Sigmoid colon (tissue), 7 donors: Measurements from ENCODE around the gene RBM10. TPM values are rescaled to one million over a fixed set of nuclear protein-coding genes. Genes with fewer than 3 reads are reported as not detected.

Experiments
- DNase-seq: peaks from one replicate; pipeline ENCODE4 v3.0.0-alpha.2; 2019
- H3K27ac ChIP-seq, 4 donors: fragments of 200-600 bp; sonication (generic); one replicate each; pipeline ENCODE4 v1.5.1; 2016 to 2019; ENCODE audit warnings: mild to moderate bottlenecking in 1 of 4
- H3K27me3 ChIP-seq, 3 donors: fragments of 200-600 bp; sonication (generic); one replicate each; pipeline ENCODE4 v1.5.1; 2019; ENCODE audit warnings: mild to moderate bottlenecking in 1 of 3
- H3K36me3 ChIP-seq, 4 donors: fragments of 200-600 bp; sonication (generic); one replicate each; pipeline ENCODE4 v1.5.1; 2016 to 2019
- H3K4me1 ChIP-seq, 4 donors: fragments of 200-600 bp; sonication (generic); one replicate each; pipeline ENCODE4 v1.5.1; 2017 to 2019
- H3K4me3 ChIP-seq, 4 donors: fragments of 200-600 bp; sonication (generic); one replicate each; pipeline ENCODE4 v1.5.1; 2017 to 2019; ENCODE audit warnings: mild to moderate bottlenecking in 2 of 4, moderate library complexity in 1 of 4
- H3K9me3 ChIP-seq, 4 donors: fragments of 200-600 bp in 3 of 4; sonication (generic) in 3 of 4; one replicate each; pipeline versions ENCODE4 v1.5.1 to v1.6.1; 2013 to 2019
- CTCF ChIP-seq, 4 experiments: fragments of 450-650 bp in 3 of 4; fragments of 200-600 bp in 1 of 4; IDR thresholded peaks; one replicate each; pipeline ENCODE4 v1.5.1; 2016 to 2019; ENCODE audit warnings: antibody characterized with exemption in 4 of 4, mild to moderate bottlenecking in 3 of 4, moderate library complexity in 2 of 4
- EP300 ChIP-seq, 4 donors: sonication (generic); formaldehyde crosslinking; IDR thresholded peaks; one replicate each; pipeline ENCODE4 v1.6.1; 2017; ENCODE audit warnings: antibody characterized with exemption in 4 of 4
- POLR2A ChIP-seq, 2 donors: fragments of 450-650 bp; IDR thresholded peaks; one replicate each; pipeline ENCODE4 v1.6.1; 2016; ENCODE audit warnings: antibody characterized with exemption in 2 of 2, mild to moderate bottlenecking in 2 of 2, moderate library complexity in 2 of 2
- POLR2AphosphoS5 ChIP-seq, 4 donors: sonication (generic); formaldehyde crosslinking; IDR thresholded peaks; one replicate each; pipeline ENCODE4 v1.6.1; 2017; ENCODE audit warnings: antibody characterized with exemption in 4 of 4
- WGBS, 2 donors: extraction: QIAGEN DNeasy Blood & Tissue Kit; methylation state at CpG; one replicate each; pipeline ENCODE4 v1.1.7; 2013; 5-methylcytosine and 5-hydroxymethylcytosine counted together
- intact Hi-C: fragments of 100-400 bp; cut with DNase I; formaldehyde crosslinking; loops from one replicate; pipeline ENCODE4 v1.15.1; 2023
- polyA plus RNA-seq, 3 donors: library from polyadenylated mRNA; stranded (reverse); fragments of 200-250 nt; gene quantifications; one replicate each; pipeline ENCODE4 v1.2.3, GENCODE V29; 2013
- total RNA-seq, 4 donors: library from RNA; depleted of rRNA; stranded (reverse); fragments of >200 nt; gene quantifications; one replicate each; pipeline ENCODE4 v1.1.0, GENCODE V29; 2016
- donor health status: healthy with polysubstance abuse.
- donor health status: Bipolar disorder and iron deficiency.
- donor health status: healthy.

The RBM10 gene
- total and polyA plus RNA-seq, 7 donors, result 15.0 to 44.3 (median 22.4) TPM

DNA sequence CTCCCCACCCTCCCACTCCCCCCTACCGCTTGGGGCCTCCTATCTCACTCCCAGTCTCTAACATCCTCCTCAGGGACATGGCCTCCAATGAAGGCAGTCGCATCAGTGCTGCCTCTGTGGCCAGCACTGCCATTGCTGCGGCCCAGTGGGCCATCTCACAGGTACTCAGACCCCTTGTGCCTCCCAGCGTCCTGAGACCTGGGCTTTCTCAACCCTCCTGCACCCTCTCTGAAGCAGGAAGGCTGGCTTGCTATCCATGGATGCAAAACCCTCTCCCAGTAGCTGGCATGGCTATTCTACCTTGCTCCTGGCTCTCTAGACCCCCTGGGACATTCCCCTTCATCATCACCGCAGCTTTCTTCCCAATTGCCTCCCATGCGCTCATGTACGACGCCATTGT is 35.3 kb downstream of the RBM10 start:
- no peak for DNase-seq
- Histone ChIP-seq H3K36me3 (peaks cover 5 to 82% (median 29%) of the 10 kb centered on the region in 4 donors), H3K4me3 (no peak overlapping the region), H3K9me3 (no peaks in the 10 kb centered on the region), H3K27ac (peak overlapping the region in 1 of 4 donors; percentile 62), H3K4me1 (peaks cover 0 to 11% (median 4%) of the 10 kb centered on the region in 4 donors), H3K27me3 (no peaks in the 10 kb centered on the region)
- TF ChIP-seq EP300 (IDR thresholded peaks at IDR 0.05) (no peak), CTCF (IDR thresholded peaks at IDR 0.05) (no peak), POLR2A (IDR thresholded peaks at IDR 0.05) (no peak), POLR2AphosphoS5 (IDR thresholded peaks at IDR 0.05) (no peak)
- intact Hi-C loops, result no loop called here
- WGBS, 2 donors, result 94 to 96% methylated on average over 8 of the region's 8 CpGs

DNA sequence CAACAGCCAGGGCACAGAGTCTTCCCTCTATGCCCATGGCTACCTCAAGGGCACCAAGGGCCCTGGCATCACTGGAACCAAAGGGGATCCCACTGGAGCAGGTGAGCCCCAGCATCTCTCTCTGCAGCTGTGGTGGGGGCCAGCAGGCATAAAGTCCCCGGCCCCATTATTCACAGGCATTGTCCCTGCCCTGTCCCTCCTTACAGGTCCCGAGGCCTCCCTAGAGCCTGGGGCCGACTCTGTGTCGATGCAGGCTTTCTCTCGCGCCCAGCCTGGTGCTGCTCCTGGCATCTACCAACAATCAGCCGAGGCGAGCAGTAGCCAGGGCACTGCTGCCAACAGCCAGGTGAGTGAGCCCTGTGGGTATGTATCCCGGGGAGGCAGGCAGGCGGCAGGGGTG is 36.3 kb downstream of the RBM10 start:
- Histone ChIP-seq H3K4me1 (peaks cover 0 to 11% (median 4%) of the 10 kb centered on the region in 4 donors), H3K4me3 (no peak overlapping the region), H3K9me3 (no peaks in the 10 kb centered on the region), H3K36me3 (peaks cover 5 to 83% (median 29%) of the 10 kb centered on the region in 4 donors), H3K27ac (no peak overlapping the region), H3K27me3 (no peaks in the 10 kb centered on the region)
- 97% methylated on average over 10 of the region's 10 CpGs for WGBS, 2 donors
- intact Hi-C loops, result no loop called here
- TF ChIP-seq CTCF (IDR thresholded peaks at IDR 0.05) (no peak), POLR2A (IDR thresholded peaks at IDR 0.05) (no peak), POLR2AphosphoS5 (IDR thresholded peaks at IDR 0.05) (no peak), EP300 (IDR thresholded peaks at IDR 0.05) (no peak)
- DNase-seq, result no peak

GRCh38 chrX:47182106-47182700 is 37.2 kb downstream of the RBM10 start:
- H3K27me3 ChIP-seq, result no peaks in the 10 kb centered on the region
- H3K9me3 ChIP-seq, result no peaks in the 10 kb centered on the region
- H3K4me3 ChIP-seq, result no peak overlapping the region
- H3K27ac ChIP-seq, result no peak overlapping the region
- intact Hi-C loops, result no loop called here
- H3K4me1 ChIP-seq, result peaks cover 0 to 11% (median 4%) of the 10 kb centered on the region in 4 donors
- WGBS, 2 donors, result 91 to 95% methylated on average over 9 of the region's 9 CpGs
- DNase-seq, result no peak
- peaks cover 5 to 83% (median 27%) of the 10 kb centered on the region in 4 donors for H3K36me3 ChIP-seq
- no peak for TF ChIP-seq CTCF (IDR thresholded peaks at IDR 0.05)
- no peak for TF ChIP-seq EP300 (IDR thresholded peaks at IDR 0.05)
- TF ChIP-seq POLR2AphosphoS5 (IDR thresholded peaks at IDR 0.05), result no peak
- no peak for TF ChIP-seq POLR2A (IDR thresholded peaks at IDR 0.05)

GRCh38 chrX:47184486-47184885 is 39.5 kb downstream of the RBM10 start:
- Histone ChIP-seq H3K4me3 (no peak overlapping the region), H3K36me3 (peaks cover 5 to 66% (median 27%) of the 10 kb centered on the region in 4 donors), H3K4me1 (peaks cover 0 to 3% (median 0%) of the 10 kb centered on the region in 4 donors), H3K27me3 (no peaks in the 10 kb centered on the region), H3K27ac (no peak overlapping the region), H3K9me3 (no peaks in the 10 kb centered on the region)
- TF ChIP-seq EP300 (IDR thresholded peaks at IDR 0.05) (no peak), POLR2A (IDR thresholded peaks at IDR 0.05) (no peak), CTCF (IDR thresholded peaks at IDR 0.05) (no peak), POLR2AphosphoS5 (IDR thresholded peaks at IDR 0.05) (no peak)
- DNase-seq, result no peak
- intact Hi-C loops, result no loop called here
- WGBS, 2 donors, result 94 to 97% methylated on average over 4 of the region's 4 CpGs

DNA sequence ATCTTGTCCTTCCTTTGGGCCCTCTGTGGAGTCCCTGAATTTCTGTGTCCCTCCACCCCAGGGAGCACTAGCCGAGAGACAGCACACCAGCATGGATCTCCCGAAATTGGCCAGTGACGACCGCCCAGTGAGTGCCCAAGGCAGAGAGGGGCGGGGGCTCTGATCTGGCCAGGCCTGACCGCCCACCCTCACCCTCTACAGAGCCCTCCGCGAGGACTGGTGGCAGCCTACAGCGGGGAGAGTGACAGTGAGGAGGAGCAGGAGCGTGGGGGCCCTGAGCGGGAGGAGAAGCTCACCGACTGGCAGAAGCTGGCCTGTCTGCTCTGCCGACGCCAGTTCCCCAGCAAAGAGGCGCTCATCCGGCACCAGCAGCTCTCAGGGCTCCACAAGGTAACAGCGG is 40.2 kb downstream of the RBM10 start:
- Histone ChIP-seq H3K4me3 (no peak overlapping the region), H3K27me3 (no peaks in the 10 kb centered on the region), H3K27ac (no peak overlapping the region), H3K9me3 (no peaks in the 10 kb centered on the region), H3K36me3 (peaks cover 5 to 60% (median 27%) of the 10 kb centered on the region in 4 donors), H3K4me1 (peaks cover 0 to 1% (median under 1%) of the 10 kb centered on the region in 4 donors)
- intact Hi-C loops, result no loop called here
- no peak for DNase-seq
- no peak for TF ChIP-seq POLR2AphosphoS5 (IDR thresholded peaks at IDR 0.05)
- TF ChIP-seq EP300 (IDR thresholded peaks at IDR 0.05), result no peak
- no peak for TF ChIP-seq POLR2A (IDR thresholded peaks at IDR 0.05)
- TF ChIP-seq CTCF (IDR thresholded peaks at IDR 0.05), result no peak
- WGBS, 2 donors, result 95 to 96% methylated on average over 17 of the region's 17 CpGs
